ENCODE measurements around the gene UNC45A.

DNA sequence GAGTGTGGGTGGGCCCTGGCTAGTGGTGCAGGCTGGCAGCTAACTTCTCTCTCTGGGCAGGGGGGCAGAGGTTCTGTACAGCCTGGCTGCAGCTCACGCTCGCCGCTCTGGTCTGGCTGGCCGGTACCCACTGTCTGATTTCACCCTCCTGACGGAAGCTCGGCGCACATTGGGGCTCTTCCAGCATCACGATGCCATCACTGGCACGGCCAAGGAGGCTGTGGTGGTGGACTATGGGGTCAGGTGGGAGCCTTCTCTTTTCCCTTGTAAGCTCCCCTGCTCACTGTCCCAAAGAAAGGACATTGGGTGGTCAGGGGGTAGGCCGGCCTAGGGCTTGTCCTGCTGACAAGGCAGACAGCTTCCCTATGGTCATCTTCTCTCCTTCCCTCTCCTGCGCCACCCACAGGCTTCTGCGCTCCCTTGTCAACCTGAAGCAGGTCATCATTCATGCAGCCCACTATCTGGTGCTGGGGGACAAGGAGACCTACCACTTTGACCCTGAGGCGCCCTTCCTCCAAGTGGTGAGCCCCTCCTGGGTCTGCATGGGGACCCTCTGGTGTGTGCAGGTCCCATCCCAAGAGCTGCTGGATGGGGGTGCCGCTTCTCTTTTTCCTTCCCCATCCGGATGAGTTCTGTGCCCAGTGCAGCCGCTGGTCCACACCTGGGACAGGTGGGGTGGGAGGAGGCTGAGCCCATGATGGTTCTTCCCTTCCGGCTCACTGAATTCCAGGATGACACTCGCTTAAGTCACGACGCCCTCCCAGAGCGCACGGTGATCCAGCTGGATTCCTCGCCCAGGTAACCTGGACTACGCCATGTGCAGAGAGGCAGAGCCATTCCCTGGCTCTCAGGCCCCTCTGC lies 24.4 kb upstream of the UNC45A start:
- TF ChIP-seq, protein P1, sequence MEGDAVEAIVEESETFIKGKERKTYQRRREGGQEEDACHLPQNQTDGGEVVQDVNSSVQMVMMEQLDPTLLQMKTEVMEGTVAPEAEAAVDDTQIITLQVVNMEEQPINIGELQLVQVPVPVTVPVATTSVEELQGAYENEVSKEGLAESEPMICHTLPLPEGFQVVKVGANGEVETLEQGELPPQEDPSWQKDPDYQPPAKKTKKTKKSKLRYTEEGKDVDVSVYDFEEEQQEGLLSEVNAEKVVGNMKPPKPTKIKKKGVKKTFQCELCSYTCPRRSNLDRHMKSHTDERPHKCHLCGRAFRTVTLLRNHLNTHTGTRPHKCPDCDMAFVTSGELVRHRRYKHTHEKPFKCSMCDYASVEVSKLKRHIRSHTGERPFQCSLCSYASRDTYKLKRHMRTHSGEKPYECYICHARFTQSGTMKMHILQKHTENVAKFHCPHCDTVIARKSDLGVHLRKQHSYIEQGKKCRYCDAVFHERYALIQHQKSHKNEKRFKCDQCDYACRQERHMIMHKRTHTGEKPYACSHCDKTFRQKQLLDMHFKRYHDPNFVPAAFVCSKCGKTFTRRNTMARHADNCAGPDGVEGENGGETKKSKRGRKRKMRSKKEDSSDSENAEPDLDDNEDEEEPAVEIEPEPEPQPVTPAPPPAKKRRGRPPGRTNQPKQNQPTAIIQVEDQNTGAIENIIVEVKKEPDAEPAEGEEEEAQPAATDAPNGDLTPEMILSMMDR (tag by site-specific recombination; IDR thresholded peaks at IDR 0.05): no peak
- TF ChIP-seq ZBTB11 (tag by site-specific recombination; conservative IDR thresholded peaks at IDR 0.05; ENCODE audit: low read depth) (no peak), ZNF660 (tag by site-specific recombination; IDR thresholded peaks at IDR 0.05) (no peak)
